Measurements from ENCODE around the gene SIAH3.

DNA sequence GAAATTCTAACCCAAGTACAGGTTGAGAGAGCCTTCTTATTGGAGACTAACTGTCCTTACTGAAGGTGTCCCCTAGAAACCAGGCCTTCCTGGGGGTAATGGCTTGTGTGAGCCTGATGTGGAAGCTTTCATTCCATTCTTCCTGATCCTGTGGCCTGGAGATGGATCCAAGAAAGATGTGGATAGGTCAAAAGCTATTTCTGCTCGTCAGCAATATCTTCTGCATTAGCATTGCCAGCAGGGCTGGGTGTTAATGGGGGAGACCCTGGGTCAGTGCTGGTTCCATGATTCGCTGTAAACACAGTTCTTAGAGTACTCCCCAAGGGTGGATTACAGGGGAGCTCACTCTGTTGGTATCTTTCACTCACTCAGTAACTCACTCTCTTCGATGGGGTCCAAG, 106.6 kb downstream of the SIAH3 start:
- TF ChIP-seq, protein P1, sequence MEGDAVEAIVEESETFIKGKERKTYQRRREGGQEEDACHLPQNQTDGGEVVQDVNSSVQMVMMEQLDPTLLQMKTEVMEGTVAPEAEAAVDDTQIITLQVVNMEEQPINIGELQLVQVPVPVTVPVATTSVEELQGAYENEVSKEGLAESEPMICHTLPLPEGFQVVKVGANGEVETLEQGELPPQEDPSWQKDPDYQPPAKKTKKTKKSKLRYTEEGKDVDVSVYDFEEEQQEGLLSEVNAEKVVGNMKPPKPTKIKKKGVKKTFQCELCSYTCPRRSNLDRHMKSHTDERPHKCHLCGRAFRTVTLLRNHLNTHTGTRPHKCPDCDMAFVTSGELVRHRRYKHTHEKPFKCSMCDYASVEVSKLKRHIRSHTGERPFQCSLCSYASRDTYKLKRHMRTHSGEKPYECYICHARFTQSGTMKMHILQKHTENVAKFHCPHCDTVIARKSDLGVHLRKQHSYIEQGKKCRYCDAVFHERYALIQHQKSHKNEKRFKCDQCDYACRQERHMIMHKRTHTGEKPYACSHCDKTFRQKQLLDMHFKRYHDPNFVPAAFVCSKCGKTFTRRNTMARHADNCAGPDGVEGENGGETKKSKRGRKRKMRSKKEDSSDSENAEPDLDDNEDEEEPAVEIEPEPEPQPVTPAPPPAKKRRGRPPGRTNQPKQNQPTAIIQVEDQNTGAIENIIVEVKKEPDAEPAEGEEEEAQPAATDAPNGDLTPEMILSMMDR (IDR thresholded peaks at IDR 0.05): no peak
- no peak for TF ChIP-seq POLR2A (IDR thresholded peaks at IDR 0.05)
